PC-3 (cell line): ENCODE results near the gene C19orf12. TPM values are rescaled to one million over a fixed set of nuclear protein-coding genes. Genes with fewer than 3 reads are reported as not detected.

ENCODE experiments used
- ATAC-seq: fragments of 200-7000 bp; cut with Tn5 transposase; 2 replicates; pipeline ENCODE4 v1.9.1; 2020; ENCODE audit warnings: mild to moderate bottlenecking, moderate library complexity
- BruUV-seq: library from RNA; stranded (reverse); fragments of 400-500 nt; replicated peaks from 2 replicates; lab custom pipeline; 2021; lab: Mats Ljungman, UMichigan
- CTCF ChIA-PET: fragments of 300-600 bp; sonication (Branson Sonifier 250); formaldehyde crosslinking; loops from one replicate; lab custom pipeline; 2022; ENCODE audit warnings: antibody characterized with exemption; lab: Charles Lee
- POLR2A ChIA-PET: fragments of 300-600 bp; sonication (Branson Sonifier 250); formaldehyde crosslinking; loops from one replicate; lab custom pipeline; 2022; ENCODE audit warnings: antibody characterized with exemption; ENCODE audit not compliant: unreplicated experiment; lab: Charles Lee
- DNase-seq: peaks from one replicate; pipeline ENCODE4 v3.0.0-alpha.2; 2015
- H2AFZ ChIP-seq: fragments of 300-600 bp; sonication (generic); 2 replicates; pipeline ENCODE4 v1.6.0; 2016; ENCODE audit warnings: antibody characterized with exemption, low read length
- H3F3A ChIP-seq: fragments of 300-600 bp; sonication (generic); one replicate; pipeline ENCODE4 v1.6.0; 2017; ENCODE audit warnings: antibody characterized with exemption, low read length, control low read depth, mild to moderate bottlenecking; ENCODE audit not compliant: unreplicated experiment
- H3K27ac ChIP-seq: fragments of 300-600 bp; sonication (generic); 2 replicates; pipeline ENCODE4 v1.5.1; 2016; ENCODE audit warnings: mild to moderate bottlenecking, low read length
- H3K27me3 ChIP-seq: fragments of 300-600 bp; sonication (generic); 2 replicates; pipeline ENCODE4 v1.6.1; 2016; ENCODE audit warnings: low read length, mixed read lengths
- H3K36me3 ChIP-seq: fragments of 300-600 bp; sonication (generic); 2 replicates; pipeline ENCODE4 v1.6.1; 2016; ENCODE audit warnings: low read depth, mixed run types, low read length, mixed read lengths
- H3K4me1 ChIP-seq: fragments of 300-600 bp; sonication (generic); 2 replicates; pipeline ENCODE4 v1.5.1; 2016; ENCODE audit warnings: low read length; ENCODE audit not compliant: insufficient read depth
- H3K4me2 ChIP-seq: fragments of 300-600 bp; sonication (generic); 2 replicates; pipeline ENCODE4 v1.6.0; 2016; ENCODE audit warnings: low read length
- H3K4me3 ChIP-seq: fragments of 300-600 bp; sonication (generic); 2 replicates; pipeline ENCODE4 v1.5.1; 2016; ENCODE audit warnings: mild to moderate bottlenecking, low read length, mixed read lengths
- H3K79me2 ChIP-seq: fragments of 300-600 bp; sonication (generic); 2 replicates; pipeline ENCODE4 v1.6.1; 2017; ENCODE audit warnings: low read length, mixed read lengths
- H3K9ac ChIP-seq: fragments of 300-600 bp; sonication (generic); 2 replicates; pipeline ENCODE4 v1.6.0; 2016; ENCODE audit warnings: mild to moderate bottlenecking, low read length
- H3K9me2 ChIP-seq: fragments of 300-600 bp; sonication (generic); replicated peaks from 2 replicates; pipeline ENCODE4 v1.6.1; 2016; ENCODE audit warnings: mixed run types, low read length, mixed read lengths
- H3K9me3 ChIP-seq: fragments of 300-600 bp; sonication (generic); 2 replicates; pipeline ENCODE4 v1.6.1; 2016; ENCODE audit warnings: low read length, mixed read lengths
- H4K20me1 ChIP-seq: fragments of 300-600 bp; sonication (generic); 2 replicates; pipeline ENCODE4 v1.6.1; 2016; ENCODE audit warnings: low read length, mixed read lengths
- CTCF ChIP-seq: fragments of 300-600 bp; sonication (generic); conservative IDR thresholded peaks from 2 replicates; pipeline ENCODE4 v1.5.1; 2017; ENCODE audit warnings: antibody characterized with exemption, low read depth, mild to moderate bottlenecking, low read length
- EZH2 ChIP-seq: fragments of 300-600 bp; sonication (generic); IDR thresholded peaks from one replicate; pipeline ENCODE4 v1.6.1; 2017; ENCODE audit warnings: antibody characterized with exemption, mild to moderate bottlenecking, low read length; ENCODE audit not compliant: unreplicated experiment
- EZH2phosphoT487 ChIP-seq: fragments of 300-600 bp; sonication (generic); IDR thresholded peaks from 2 replicates; pipeline ENCODE4 v1.6.1; 2018; ENCODE audit warnings: mild to moderate bottlenecking, antibody characterized with exemption, low read length, borderline replicate concordance
- intact Hi-C: fragments of 100-400 bp; cut with micrococcal nuclease; formaldehyde crosslinking; loops from 2 replicates; pipeline ENCODE4 v1.9.0; 2023
- total RNA-seq: library from RNA; depleted of rRNA; stranded (reverse); fragments of >200 nt; gene quantifications from 2 replicates; pipeline ENCODE4 v1.2.3, GENCODE V29; 2014

C19orf12 gene
- total RNA-seq, 1 experiment from 2014 or later, result 11.8 TPM

- no peak for DNase-seq
- Histone ChIP-seq H3K9me3 (no peaks in the 10 kb centered on the region), H2AFZ (peak overlapping the region; percentile 55), H3K27me3 (no peaks in the 10 kb centered on the region), H3K4me1 (no peaks in the 10 kb centered on the region), H3K4me2 (peak overlapping the region; percentile 72), H3F3A (no peaks in the 10 kb centered on the region), H3K9me2 (no peaks in the 10 kb centered on the region), H3K9ac (no peak overlapping the region), H3K36me3 (no peaks in the 10 kb centered on the region), H3K79me2 (no peaks in the 10 kb centered on the region), H3K27ac (no peak overlapping the region), H3K4me3 (peak overlapping the region; percentile 35; the same call in 1 of the 2 replicates), H4K20me1 (no peaks in the 10 kb centered on the region)
- intact Hi-C loops, result no loop called here
- ATAC-seq, result peak; percentile 29; the same call in 1 of the 2 replicates
- ChIA-PET POLR2A (no interaction called here), CTCF (no interaction called here)
- BruUV-seq, result no TSS peak
- no peak for TF ChIP-seq EZH2phosphoT487
- no peak for TF ChIP-seq EZH2
- no peak for TF ChIP-seq CTCF
Measured at GRCh38 chr19:29724102-29724641, 9.1 kb upstream of the C19orf12 start.

GRCh38 chr19:29717051-29717450, 2.0 kb upstream of the C19orf12 start:
- H3K9me2 ChIP-seq, result no peaks in the 10 kb centered on the region
- intact Hi-C loops, result no loop called here
- H3K4me2 ChIP-seq, result no peak overlapping the region
- peaks cover 10% of the 10 kb centered on the region for H3K4me1 ChIP-seq
- H3K27ac ChIP-seq, result no peak overlapping the region
- no peaks in the 10 kb centered on the region for H4K20me1 ChIP-seq
- no TSS peak for BruUV-seq
- H2AFZ ChIP-seq, result no peak overlapping the region
- no peak for ATAC-seq
- no peak for DNase-seq
- CTCF ChIA-PET, result interaction anchor here (1.0 kb wide), 1 partner anchor 92 kb away, joined by 3 read pairs; no protein-coding TSS in a partner anchor
- no peak overlapping the region for H3K4me3 ChIP-seq
- no peak for TF ChIP-seq EZH2phosphoT487
- TF ChIP-seq EZH2, result no peak
- TF ChIP-seq CTCF, result no peak
- no peaks in the 10 kb centered on the region for H3F3A ChIP-seq
- no peaks in the 10 kb centered on the region for H3K27me3 ChIP-seq
- no peak overlapping the region for H3K9ac ChIP-seq
- H3K79me2 ChIP-seq, result peaks cover 3% of the 10 kb centered on the region; the same call in 1 of the 2 replicates
- POLR2A ChIA-PET, result interaction anchor here (0.6 kb wide), 1 partner anchor 89 kb away, joined by 3 read pairs; no protein-coding TSS in a partner anchor
- no peaks in the 10 kb centered on the region for H3K9me3 ChIP-seq
- no peaks in the 10 kb centered on the region for H3K36me3 ChIP-seq
